ENCODE results near the gene PAPPA. TPM values are rescaled to one million over a fixed set of nuclear protein-coding genes. Genes with fewer than 3 reads are reported as not detected.

Gene PAPPA
- total and polyA plus RNA-seq, 9 of the 15 experiments (the other 6 are each of a cell fraction or from before 2014, with no cell fraction given), result 0.06 to 0.18 (median 0.11) TPM

DNA sequence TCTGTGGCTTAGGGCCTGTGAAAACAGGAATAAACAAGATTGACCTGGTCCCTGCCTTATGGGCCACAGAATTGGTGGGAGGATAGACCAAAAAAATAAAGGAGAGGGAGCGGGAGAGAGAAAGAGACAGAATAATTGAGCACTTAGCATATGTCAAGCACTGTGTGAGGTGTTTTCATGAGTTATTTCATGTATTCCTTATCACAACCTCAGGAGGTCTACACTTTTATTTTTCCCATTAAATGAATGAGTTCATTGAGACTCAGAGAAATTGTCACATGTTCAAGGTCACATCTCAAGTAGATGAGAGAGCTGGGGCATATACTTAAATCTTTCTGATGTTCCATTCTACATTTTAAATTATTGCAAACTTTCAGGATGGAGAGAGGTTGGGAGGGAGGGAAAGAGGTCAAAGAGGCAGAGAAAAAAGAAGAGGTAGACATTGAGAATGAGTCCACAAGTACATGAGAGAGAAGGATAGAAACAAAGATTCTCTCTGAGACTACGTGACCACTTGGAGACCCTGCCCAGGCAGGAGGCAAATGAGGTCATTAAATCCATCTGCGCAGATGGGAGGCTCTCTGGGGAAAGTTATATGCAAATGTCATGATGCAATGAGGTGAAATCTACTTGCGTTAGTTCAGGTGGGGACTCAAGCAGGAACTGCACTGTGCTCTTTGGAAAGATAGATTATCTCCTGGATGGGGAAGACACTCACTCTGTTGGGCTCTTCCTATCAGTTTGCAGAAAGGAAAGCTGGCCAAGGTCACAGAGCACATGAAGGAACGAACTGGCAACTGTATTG lies 241.5 kb downstream of the PAPPA start (continued):
- TF ChIP-seq LARP7 (IDR thresholded peaks at IDR 0.05), result no peak
- TF ChIP-seq XRCC3 (IDR thresholded peaks at IDR 0.05), result no peak
- TF ChIP-seq HMGN3 (IDR thresholded peaks at IDR 0.05; ENCODE audit: borderline replicate concordance, extremely low read depth, insufficient read length, low read depth, low read length), result peak; percentile 36
- TF ChIP-seq ZEB2 (IDR thresholded peaks at IDR 0.05), result peak; percentile 97
- TF ChIP-seq CBX1 (IDR thresholded peaks at IDR 0.05; ENCODE audit: low read depth), result no peak
- TF ChIP-seq SMARCA5 (IDR thresholded peaks at IDR 0.05), result no peak
- no peak for TF ChIP-seq KLF1 (tag; IDR thresholded peaks at IDR 0.05)
- no peak for TF ChIP-seq TEAD2 (tag; IDR thresholded peaks at IDR 0.05)
- TF ChIP-seq SREBF2 (CRISPR knock-in tag; IDR thresholded peaks at IDR 0.05), result no peak
- TF ChIP-seq, protein P1, sequence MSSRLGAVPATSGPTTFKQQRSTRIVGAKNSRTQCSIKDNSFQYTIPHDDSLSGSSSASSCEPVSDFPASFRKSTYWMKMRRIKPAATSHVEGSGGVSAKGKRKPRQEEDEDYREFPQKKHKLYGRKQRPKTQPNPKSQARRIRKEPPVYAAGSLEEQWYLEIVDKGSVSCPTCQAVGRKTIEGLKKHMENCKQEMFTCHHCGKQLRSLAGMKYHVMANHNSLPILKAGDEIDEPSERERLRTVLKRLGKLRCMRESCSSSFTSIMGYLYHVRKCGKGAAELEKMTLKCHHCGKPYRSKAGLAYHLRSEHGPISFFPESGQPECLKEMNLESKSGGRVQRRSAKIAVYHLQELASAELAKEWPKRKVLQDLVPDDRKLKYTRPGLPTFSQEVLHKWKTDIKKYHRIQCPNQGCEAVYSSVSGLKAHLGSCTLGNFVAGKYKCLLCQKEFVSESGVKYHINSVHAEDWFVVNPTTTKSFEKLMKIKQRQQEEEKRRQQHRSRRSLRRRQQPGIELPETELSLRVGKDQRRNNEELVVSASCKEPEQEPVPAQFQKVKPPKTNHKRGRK (tag; IDR thresholded peaks at IDR 0.05), result no peak
- TF ChIP-seq ZNF699 (CRISPR knock-in tag; IDR thresholded peaks at IDR 0.05; ENCODE audit: insufficient replicate concordance), result no peak
- TF ChIP-seq GATAD2B (IDR thresholded peaks at IDR 0.05; ENCODE audit: borderline replicate concordance), result 0 out of 2 replicates have a peak, but pooled peaks have one; percentile 56
- TF ChIP-seq ILK (tag; IDR thresholded peaks at IDR 0.05; ENCODE audit: borderline replicate concordance, low read depth), result 0 out of 2 replicates have a peak, but pooled peaks have one; percentile 6
- peak; percentile 9; the same call in 1 of the 2 replicates for TF ChIP-seq TAF7 (tag; IDR thresholded peaks at IDR 0.05)
- TF ChIP-seq NR2C1 (IDR thresholded peaks at IDR 0.05), result peak; percentile 64; the same call in 1 of the 2 replicates
- peak; percentile 82 for TF ChIP-seq NR2C1 (tag; IDR thresholded peaks at IDR 0.05)
- no peak for TF ChIP-seq RBM39 (optimal IDR thresholded peaks at IDR 0.05; ENCODE audit: low read depth, low read length)
- peak; percentile 91 for TF ChIP-seq EP400 (IDR thresholded peaks at IDR 0.05)
- no peak for TF ChIP-seq SETDB1 (IDR thresholded peaks at IDR 0.05; ENCODE audit: low read length)
- no peak for TF ChIP-seq ZNF217 (CRISPR knock-in tag; IDR thresholded peaks at IDR 0.05)
- TF ChIP-seq, protein P2, sequence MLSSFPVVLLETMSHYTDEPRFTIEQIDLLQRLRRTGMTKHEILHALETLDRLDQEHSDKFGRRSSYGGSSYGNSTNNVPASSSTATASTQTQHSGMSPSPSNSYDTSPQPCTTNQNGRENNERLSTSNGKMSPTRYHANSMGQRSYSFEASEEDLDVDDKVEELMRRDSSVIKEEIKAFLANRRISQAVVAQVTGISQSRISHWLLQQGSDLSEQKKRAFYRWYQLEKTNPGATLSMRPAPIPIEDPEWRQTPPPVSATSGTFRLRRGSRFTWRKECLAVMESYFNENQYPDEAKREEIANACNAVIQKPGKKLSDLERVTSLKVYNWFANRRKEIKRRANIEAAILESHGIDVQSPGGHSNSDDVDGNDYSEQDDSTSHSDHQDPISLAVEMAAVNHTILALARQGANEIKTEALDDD (IDR thresholded peaks at IDR 0.05), result 0 out of 2 replicates have a peak, but pooled peaks have one; percentile 24
- TF ChIP-seq OTX1 (CRISPR knock-in tag; IDR thresholded peaks at IDR 0.05), result no peak
- TF ChIP-seq PHB (CRISPR knock-in tag; IDR thresholded peaks at IDR 0.05), result no peak
- TF ChIP-seq, protein P3, sequence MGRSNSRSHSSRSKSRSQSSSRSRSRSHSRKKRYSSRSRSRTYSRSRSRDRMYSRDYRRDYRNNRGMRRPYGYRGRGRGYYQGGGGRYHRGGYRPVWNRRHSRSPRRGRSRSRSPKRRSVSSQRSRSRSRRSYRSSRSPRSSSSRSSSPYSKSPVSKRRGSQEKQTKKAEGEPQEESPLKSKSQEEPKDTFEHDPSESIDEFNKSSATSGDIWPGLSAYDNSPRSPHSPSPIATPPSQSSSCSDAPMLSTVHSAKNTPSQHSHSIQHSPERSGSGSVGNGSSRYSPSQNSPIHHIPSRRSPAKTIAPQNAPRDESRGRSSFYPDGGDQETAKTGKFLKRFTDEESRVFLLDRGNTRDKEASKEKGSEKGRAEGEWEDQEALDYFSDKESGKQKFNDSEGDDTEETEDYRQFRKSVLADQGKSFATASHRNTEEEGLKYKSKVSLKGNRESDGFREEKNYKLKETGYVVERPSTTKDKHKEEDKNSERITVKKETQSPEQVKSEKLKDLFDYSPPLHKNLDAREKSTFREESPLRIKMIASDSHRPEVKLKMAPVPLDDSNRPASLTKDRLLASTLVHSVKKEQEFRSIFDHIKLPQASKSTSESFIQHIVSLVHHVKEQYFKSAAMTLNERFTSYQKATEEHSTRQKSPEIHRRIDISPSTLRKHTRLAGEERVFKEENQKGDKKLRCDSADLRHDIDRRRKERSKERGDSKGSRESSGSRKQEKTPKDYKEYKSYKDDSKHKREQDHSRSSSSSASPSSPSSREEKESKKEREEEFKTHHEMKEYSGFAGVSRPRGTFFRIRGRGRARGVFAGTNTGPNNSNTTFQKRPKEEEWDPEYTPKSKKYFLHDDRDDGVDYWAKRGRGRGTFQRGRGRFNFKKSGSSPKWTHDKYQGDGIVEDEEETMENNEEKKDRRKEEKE (IDR thresholded peaks at IDR 0.05; ENCODE audit: borderline replicate concordance in 1 of 2, control insufficient read depth in 1 of 2, low read depth in 2 of 2, low read length in 1 of 2), result no peak
- no peak for TF ChIP-seq BRF1 (IDR thresholded peaks at IDR 0.05; ENCODE audit: borderline replicate concordance, extremely low read depth, insufficient read length)
